Nephron (organoid): ENCODE results near the gene WNT7B.

Experiments
- H3K27ac Mint-ChIP-seq, 3 experiments: 2 replicates each; pipeline ENCODE4 v1.8.0; 2020; ENCODE audit warnings: mixed read lengths in 3 of 3, mild to moderate bottlenecking in 2 of 3, moderate library complexity in 1 of 3
- H3K27me3 Mint-ChIP-seq: 2 replicates; pipeline ENCODE4 v1.8.0; 2021; ENCODE audit warnings: low read depth, mild to moderate bottlenecking, moderate library complexity, mixed read lengths
- H3K36me3 Mint-ChIP-seq: 2 replicates; pipeline ENCODE4 v1.8.0; 2020; ENCODE audit warnings: low read depth, mixed read lengths
- H3K4me1 Mint-ChIP-seq: 2 replicates; pipeline ENCODE4 v1.8.0; 2020; ENCODE audit warnings: mixed read lengths
- H3K4me3 Mint-ChIP-seq, 3 experiments: 2 replicates each; pipeline ENCODE4 v1.8.0; 2020; ENCODE audit warnings: mild to moderate bottlenecking in 3 of 3, mixed read lengths in 3 of 3, moderate library complexity in 2 of 3
- H3K9me3 Mint-ChIP-seq: 2 replicates; pipeline ENCODE4 v1.8.0; 2020; ENCODE audit warnings: mixed read lengths
- TF ChIP-seq, protein P1 (sequence below), 3 experiments: fragments of 200-600 bp; sonication (generic); IDR thresholded peaks; one replicate each; pipeline ENCODE4 v1.5.0; 2021; ENCODE audit warnings: antibody characterized with exemption in 3 of 3; ENCODE audit not compliant: unreplicated experiment in 3 of 3

WNT7B gene

GRCh38 chr22:45977003-45977411, at the start of gene WNT7B:
Gene WNT7B, minus strand, starts transcription at chr22:45977162. Its CDS starts 408 bp downstream, at chr22:45976754.
- TF ChIP-seq, protein P1, sequence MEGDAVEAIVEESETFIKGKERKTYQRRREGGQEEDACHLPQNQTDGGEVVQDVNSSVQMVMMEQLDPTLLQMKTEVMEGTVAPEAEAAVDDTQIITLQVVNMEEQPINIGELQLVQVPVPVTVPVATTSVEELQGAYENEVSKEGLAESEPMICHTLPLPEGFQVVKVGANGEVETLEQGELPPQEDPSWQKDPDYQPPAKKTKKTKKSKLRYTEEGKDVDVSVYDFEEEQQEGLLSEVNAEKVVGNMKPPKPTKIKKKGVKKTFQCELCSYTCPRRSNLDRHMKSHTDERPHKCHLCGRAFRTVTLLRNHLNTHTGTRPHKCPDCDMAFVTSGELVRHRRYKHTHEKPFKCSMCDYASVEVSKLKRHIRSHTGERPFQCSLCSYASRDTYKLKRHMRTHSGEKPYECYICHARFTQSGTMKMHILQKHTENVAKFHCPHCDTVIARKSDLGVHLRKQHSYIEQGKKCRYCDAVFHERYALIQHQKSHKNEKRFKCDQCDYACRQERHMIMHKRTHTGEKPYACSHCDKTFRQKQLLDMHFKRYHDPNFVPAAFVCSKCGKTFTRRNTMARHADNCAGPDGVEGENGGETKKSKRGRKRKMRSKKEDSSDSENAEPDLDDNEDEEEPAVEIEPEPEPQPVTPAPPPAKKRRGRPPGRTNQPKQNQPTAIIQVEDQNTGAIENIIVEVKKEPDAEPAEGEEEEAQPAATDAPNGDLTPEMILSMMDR (IDR thresholded peaks at IDR 0.05; ENCODE audit: unreplicated experiment in 3 of 3) = no peak
- Mint-ChIP-seq H3K27me3 (peaks cover 52% of the 10 kb centered on the region), H3K4me3 (peak within 1 kb of the TSS; percentile 64 to 71 (median 68)), H3K27ac (no peak within 1 kb of the TSS), H3K9me3 (no peaks in the 10 kb centered on the region), H3K36me3 (no peaks in the 10 kb centered on the region), H3K4me1 (peaks cover 14% of the 10 kb centered on the region)

GRCh38 chr22:46025973-46026898, 49.3 kb upstream of the WNT7B start:
- H3K36me3 Mint-ChIP-seq = no peaks in the 10 kb centered on the region
- H3K27ac Mint-ChIP-seq = peak overlapping the region; percentile 80 to 93 (median 85)
- no peaks in the 10 kb centered on the region for H3K9me3 Mint-ChIP-seq
- TF ChIP-seq, protein P1 (IDR thresholded peaks at IDR 0.05; ENCODE audit: unreplicated experiment in 3 of 3) = no peak
- peak overlapping the region; percentile 78 to 83 (median 79) for H3K4me3 Mint-ChIP-seq
- peaks cover 5% of the 10 kb centered on the region for H3K4me1 Mint-ChIP-seq
- H3K27me3 Mint-ChIP-seq = peaks cover 58% of the 10 kb centered on the region

- Mint-ChIP-seq H3K9me3 (no peaks in the 10 kb centered on the region), H3K4me1 (peaks cover 5% of the 10 kb centered on the region), H3K27ac (peak overlapping the region in 1 of 3 experiments; percentile 18), H3K4me3 (no peak overlapping the region), H3K36me3 (no peaks in the 10 kb centered on the region), H3K27me3 (peaks cover 58% of the 10 kb centered on the region)
- TF ChIP-seq, protein P1 (IDR thresholded peaks at IDR 0.05; ENCODE audit: unreplicated experiment in 3 of 3) = no peak
Observed at GRCh38 chr22:46025225-46025972, 48.4 kb upstream of the WNT7B start.

DNA sequence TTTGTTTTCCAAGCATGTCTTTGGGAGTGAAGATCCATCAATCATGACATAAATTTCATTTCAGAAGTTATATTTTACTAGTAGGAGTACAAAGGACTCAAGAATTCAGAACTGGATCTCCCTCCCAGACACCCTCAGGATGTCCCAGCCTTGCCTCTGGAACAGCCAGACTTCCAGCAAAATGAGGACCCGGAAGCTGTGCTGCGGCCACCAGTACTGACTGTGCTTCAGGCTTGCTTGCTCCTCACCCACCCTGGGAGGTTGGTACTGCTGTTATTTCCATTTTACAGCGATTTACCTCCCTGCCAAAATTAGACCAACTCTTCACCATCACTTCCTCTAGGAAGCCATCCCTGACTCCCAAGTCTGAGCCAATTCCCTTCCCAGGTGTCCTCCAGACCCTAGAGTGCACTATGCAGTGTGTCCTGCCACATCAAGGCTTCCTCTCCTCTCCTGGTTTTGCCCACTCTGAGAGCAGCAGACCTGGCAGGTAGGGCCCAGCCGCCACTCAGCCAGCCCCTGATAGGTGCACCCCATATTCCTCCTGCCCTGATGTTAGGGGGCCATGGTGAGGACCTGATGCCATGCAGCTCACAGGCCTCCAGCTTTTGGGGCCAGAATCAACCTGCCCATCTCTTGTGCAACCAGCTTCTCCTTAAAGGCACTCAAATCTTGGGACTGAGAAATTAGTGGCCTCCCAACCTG, 47.3 kb upstream of the WNT7B start:
- peaks cover 53% of the 10 kb centered on the region for H3K27me3 Mint-ChIP-seq
- H3K36me3 Mint-ChIP-seq = no peaks in the 10 kb centered on the region
- peaks cover 5% of the 10 kb centered on the region for H3K4me1 Mint-ChIP-seq
- TF ChIP-seq, protein P1 (IDR thresholded peaks at IDR 0.05; ENCODE audit: unreplicated experiment in 3 of 3) = no peak
- H3K9me3 Mint-ChIP-seq = no peaks in the 10 kb centered on the region
- no peak overlapping the region for H3K4me3 Mint-ChIP-seq
- H3K27ac Mint-ChIP-seq = no peak overlapping the region

GRCh38 chr22:46023558-46023981, 46.6 kb upstream of the WNT7B start:
- peaks cover 5% of the 10 kb centered on the region for H3K4me1 Mint-ChIP-seq
- no peak overlapping the region for H3K27ac Mint-ChIP-seq
- TF ChIP-seq, protein P1 (IDR thresholded peaks at IDR 0.05; ENCODE audit: unreplicated experiment in 3 of 3) = no peak
- H3K36me3 Mint-ChIP-seq = no peaks in the 10 kb centered on the region
- H3K4me3 Mint-ChIP-seq = no peak overlapping the region
- no peaks in the 10 kb centered on the region for H3K9me3 Mint-ChIP-seq
- peaks cover 46% of the 10 kb centered on the region for H3K27me3 Mint-ChIP-seq
